ENCODE measurements around the gene DDR1. TPM values are rescaled to one million over a fixed set of nuclear protein-coding genes. Genes with fewer than 3 reads are reported as not detected.
A peak's percentile ranks its signal among the peaks of the same experiment; 100 is the strongest.
"Not testable (repeated sequence)": the region's sequence is repeated elsewhere in the genome, so short reads cannot be mapped to it uniquely, and the experiment has no call there.

The DDR1 gene
- total RNA-seq, 2 donors from 2014 or later, result 22.1 to 23.8 TPM

DNA sequence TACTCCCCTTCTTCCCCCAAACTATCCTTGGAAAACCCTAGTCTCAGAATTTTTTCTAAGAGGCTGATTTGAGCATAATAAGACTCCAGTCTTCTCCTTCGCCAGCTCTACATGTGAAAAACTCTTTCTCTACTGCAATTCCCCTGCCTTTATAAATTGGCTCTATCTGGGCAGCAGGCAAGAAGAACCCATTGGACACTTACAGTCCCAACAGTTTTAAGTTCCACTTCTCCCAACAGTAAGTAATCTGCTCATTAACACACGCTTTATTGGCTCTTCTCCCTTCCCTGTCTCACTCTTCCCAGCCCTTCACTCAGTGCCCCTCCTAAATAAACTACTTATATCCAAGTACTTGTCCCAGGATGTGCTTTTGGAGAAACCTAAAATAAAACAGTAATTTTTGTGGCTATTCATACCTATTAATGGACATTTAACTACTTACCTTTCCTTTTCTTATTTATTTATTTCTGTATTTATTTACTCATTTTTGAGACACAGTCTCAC, 11.1 kb upstream of the DDR1 start:
- Histone ChIP-seq H3K27ac (no peak overlapping the region), H3K9me3 (peaks cover 13% of the 10 kb centered on the region), H3K27me3 (replicated peaks; ENCODE audit: insufficient read depth) (no peaks in the 10 kb centered on the region), H3K36me3 (no peaks in the 10 kb centered on the region), H3K4me1 (ENCODE audit: control insufficient read depth in 1 of 2, low read depth in 2 of 2) (peaks cover 8 to 20% of the 10 kb centered on the region in 2 donors), H3K4me3 (no peak overlapping the region)
- TF ChIP-seq, protein P1, sequence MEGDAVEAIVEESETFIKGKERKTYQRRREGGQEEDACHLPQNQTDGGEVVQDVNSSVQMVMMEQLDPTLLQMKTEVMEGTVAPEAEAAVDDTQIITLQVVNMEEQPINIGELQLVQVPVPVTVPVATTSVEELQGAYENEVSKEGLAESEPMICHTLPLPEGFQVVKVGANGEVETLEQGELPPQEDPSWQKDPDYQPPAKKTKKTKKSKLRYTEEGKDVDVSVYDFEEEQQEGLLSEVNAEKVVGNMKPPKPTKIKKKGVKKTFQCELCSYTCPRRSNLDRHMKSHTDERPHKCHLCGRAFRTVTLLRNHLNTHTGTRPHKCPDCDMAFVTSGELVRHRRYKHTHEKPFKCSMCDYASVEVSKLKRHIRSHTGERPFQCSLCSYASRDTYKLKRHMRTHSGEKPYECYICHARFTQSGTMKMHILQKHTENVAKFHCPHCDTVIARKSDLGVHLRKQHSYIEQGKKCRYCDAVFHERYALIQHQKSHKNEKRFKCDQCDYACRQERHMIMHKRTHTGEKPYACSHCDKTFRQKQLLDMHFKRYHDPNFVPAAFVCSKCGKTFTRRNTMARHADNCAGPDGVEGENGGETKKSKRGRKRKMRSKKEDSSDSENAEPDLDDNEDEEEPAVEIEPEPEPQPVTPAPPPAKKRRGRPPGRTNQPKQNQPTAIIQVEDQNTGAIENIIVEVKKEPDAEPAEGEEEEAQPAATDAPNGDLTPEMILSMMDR (IDR thresholded peaks at IDR 0.05), result no peak
- no peak for DNase-seq (ENCODE audit: low spot score)
- ATAC-seq (ENCODE audit: insufficient number of reproducible peaks, low FRiP score, low read depth), result no peak

DNA sequence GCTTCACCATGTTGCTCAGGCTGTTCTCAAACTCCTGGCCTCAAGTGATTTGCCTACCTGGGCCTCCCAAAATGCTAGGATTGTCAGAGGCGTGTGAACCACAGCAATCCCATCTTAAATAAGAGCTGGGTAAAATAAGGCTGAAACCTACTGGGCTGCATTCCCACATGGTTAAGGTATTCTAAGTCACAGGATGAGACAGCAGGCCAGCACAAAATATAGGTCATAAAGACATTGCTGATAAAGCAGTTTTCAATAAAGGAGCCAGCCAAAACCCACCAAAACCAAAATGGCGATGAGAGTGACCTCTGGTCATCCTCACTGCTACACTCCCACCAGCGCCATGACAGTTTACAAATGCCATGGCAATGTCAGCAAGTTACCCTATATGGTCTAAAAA, 10.5 kb upstream of the DDR1 start:
- H3K36me3 ChIP-seq; DNase-seq (ENCODE audit: low spot score); H3K27ac ChIP-seq; ATAC-seq (ENCODE audit: insufficient number of reproducible peaks, low FRiP score, low read depth); H3K4me3 ChIP-seq; H3K27me3 ChIP-seq (replicated peaks; ENCODE audit: insufficient read depth): not testable (repeated sequence)
- H3K9me3 ChIP-seq, result peaks cover 13% of the 10 kb centered on the region
- peaks cover 8 to 20% of the 10 kb centered on the region in 2 donors for H3K4me1 ChIP-seq (ENCODE audit: control insufficient read depth in 1 of 2, low read depth in 2 of 2)

DNA sequence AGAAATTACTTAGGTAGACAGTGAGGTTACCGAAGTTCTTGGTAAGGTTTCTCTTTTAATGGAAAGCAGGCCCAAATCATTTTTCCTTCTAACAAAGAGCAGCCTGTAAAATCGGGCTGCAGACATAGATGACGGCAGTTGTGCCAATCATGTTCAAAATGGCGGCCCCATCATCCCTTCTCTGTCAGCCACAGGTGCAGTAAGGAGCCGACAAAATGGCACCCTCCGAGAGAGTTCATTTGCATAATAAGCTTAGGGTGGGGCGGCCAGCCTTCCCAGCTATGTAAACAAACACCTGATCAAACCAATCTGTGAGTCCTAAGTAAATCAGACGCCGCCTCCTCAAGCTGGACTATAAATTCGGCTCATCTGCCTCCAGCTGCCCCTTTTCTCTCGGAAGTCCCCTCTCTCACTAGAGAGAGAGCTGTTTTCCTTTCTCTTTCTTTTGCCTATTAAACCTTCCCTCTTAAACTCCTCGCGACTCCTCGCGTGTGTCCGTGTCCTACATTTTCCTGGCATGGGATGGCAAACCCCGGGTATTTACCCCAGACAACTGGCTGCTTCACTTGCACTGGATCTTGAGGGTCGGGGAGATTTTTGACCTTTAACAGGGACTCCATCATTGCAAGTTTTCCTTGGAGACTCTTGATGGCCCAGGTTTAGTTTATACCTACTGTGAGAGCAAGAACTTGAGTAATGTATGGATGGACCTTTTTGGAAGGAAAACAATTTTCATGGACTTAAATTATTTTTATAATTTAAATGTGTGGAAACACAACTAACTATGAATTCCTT, 8.9 kb upstream of the DDR1 start:
- H3K27ac ChIP-seq, result no peak overlapping the region

DNA sequence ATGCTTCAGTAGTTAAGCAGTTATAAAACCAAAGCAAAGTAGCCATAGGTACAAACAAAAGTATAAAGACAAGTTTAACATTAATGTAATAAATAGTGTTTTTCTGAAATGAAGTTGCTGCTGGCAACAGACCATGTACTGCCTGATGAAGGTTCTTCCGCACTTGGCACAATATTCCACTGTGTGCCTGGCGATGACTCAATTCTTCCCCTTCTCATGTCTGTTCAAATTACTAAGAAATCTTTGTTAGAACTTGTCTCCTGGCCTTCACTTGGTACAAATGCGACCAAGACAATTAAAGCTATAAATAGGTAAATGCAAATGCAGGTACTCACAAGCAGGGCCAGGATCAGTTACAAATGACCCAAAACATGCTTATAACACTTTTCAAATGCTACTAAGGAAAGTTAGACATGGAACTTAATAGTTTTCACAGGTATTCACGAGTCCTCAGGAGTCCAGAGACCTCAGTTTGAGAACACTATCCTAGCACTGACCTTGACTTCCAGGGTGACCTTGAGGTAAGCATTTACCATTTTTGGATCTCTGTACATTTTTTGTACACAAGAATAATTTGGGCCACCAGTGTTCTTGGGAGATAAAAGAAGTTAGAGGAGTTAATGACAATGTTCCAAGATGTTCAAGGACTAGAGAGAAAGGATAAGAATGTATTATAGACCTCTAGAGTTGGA, 8.1 kb upstream of the DDR1 start:
- H3K27ac ChIP-seq, result peak overlapping the region; percentile 20 to 92
- TF ChIP-seq, protein P1 (IDR thresholded peaks at IDR 0.05), result no peak
- H3K4me3 ChIP-seq, result no peak overlapping the region
- peaks cover 8 to 20% of the 10 kb centered on the region in 2 donors for H3K4me1 ChIP-seq (ENCODE audit: control insufficient read depth in 1 of 2, low read depth in 2 of 2)
- ATAC-seq (ENCODE audit: insufficient number of reproducible peaks, low FRiP score, low read depth) (no peak), DNase-seq (ENCODE audit: low spot score) (no peak)
- no peaks in the 10 kb centered on the region for H3K36me3 ChIP-seq
- H3K27me3 ChIP-seq (replicated peaks; ENCODE audit: insufficient read depth), result no peaks in the 10 kb centered on the region
- H3K9me3 ChIP-seq, result peaks cover 4% of the 10 kb centered on the region

More for the DNA sequence above, 8.9 kb upstream of the DDR1 start:
- no peak for ATAC-seq (ENCODE audit: insufficient number of reproducible peaks, low FRiP score, low read depth)
- Histone ChIP-seq H3K27me3 (replicated peaks; ENCODE audit: insufficient read depth) (no peaks in the 10 kb centered on the region), H3K4me3 (no peak overlapping the region), H3K4me1 (ENCODE audit: control insufficient read depth in 1 of 2, low read depth in 2 of 2) (peaks cover 8 to 20% of the 10 kb centered on the region in 2 donors), H3K9me3 (peaks cover 4% of the 10 kb centered on the region), H3K36me3 (no peaks in the 10 kb centered on the region)
- TF ChIP-seq, protein P1 (IDR thresholded peaks at IDR 0.05), result no peak
- no peak for DNase-seq (ENCODE audit: low spot score)

DNA sequence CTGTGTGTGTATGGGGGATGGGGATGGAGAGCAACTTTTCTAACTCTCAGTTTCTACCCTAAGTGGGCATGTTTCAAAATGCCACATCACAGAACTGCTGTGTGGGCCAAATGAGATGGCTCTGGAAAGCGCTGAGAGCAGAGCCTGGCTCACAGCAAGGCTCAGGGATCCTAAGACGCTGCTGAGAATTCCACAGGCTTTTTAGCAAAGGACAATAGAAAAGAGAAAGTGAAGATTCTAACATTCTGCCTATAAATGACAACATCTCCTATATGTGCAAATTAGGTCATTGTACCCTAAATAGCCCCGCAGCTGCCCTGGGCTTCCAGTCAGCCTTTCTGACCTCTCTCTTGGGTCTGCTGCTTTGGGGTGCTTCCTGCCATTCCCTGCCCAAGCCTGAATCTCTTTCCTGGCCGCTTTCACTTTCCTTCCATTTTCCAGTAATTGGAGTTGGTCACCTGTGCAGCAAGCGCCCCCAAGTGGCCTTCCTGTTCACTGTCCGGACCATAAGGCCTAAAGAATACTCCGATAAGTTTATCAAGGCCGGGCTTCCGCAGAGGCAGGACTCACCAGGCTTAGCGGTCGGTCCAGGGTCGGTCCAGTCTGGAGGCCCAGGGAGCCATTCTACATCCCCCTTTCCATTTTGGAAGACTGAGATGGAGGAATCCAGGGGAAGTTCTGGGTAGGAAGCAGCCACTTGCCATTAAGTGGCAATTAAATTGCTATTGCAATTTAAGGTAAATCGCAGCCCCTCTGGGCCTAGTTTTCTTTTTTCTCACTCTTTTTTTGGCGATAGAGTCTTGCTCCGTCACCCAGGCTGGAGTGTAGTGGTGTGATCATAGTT, 6.7 kb upstream of the DDR1 start:
- ATAC-seq (ENCODE audit: insufficient number of reproducible peaks, low FRiP score, low read depth) (peak; percentile 9), DNase-seq (ENCODE audit: low spot score) (peak; percentile 82)
- Histone ChIP-seq H3K4me1 (ENCODE audit: control insufficient read depth in 1 of 2, low read depth in 2 of 2) (peaks cover 9 to 28% of the 10 kb centered on the region in 2 donors), H3K9me3 (no peaks in the 10 kb centered on the region), H3K27me3 (replicated peaks; ENCODE audit: insufficient read depth) (no peaks in the 10 kb centered on the region), H3K36me3 (no peaks in the 10 kb centered on the region), H3K27ac (peak overlapping the region; percentile 86 to 92), H3K4me3 (peak overlapping the region; percentile 77)
- TF ChIP-seq, protein P1 (IDR thresholded peaks at IDR 0.05), result peak; percentile 86

Measured in thoracic aorta (tissue), 2 donors.